ENCODE data around the gene BLTP3A.

Gene BLTP3A

DNA sequence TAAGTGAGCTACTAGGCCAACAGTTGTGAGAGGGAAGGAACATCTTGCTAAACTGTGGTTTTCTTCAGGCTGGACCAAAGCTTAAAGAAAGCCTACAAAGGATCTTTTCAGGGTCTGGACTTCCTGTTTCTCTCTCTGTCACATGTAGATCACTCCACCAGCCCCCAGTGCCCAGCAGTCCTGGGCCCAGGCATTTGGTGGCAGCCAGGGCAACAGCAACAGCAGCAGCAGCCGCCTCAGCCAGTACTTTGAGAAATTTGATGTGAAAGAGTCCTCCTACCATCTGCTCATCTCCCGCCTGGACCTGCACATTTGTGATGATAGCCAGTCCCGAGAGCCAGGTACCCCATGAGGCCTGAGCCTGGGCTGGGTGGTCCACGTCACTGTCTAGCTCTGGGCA, 44.1 kb downstream of the BLTP3A start:
- DNase-seq (ENCODE audit: low read depth) = no peak
- no peak overlapping the region for H3K4me3 ChIP-seq (ENCODE audit: low read length)
- TF ChIP-seq, protein P1, sequence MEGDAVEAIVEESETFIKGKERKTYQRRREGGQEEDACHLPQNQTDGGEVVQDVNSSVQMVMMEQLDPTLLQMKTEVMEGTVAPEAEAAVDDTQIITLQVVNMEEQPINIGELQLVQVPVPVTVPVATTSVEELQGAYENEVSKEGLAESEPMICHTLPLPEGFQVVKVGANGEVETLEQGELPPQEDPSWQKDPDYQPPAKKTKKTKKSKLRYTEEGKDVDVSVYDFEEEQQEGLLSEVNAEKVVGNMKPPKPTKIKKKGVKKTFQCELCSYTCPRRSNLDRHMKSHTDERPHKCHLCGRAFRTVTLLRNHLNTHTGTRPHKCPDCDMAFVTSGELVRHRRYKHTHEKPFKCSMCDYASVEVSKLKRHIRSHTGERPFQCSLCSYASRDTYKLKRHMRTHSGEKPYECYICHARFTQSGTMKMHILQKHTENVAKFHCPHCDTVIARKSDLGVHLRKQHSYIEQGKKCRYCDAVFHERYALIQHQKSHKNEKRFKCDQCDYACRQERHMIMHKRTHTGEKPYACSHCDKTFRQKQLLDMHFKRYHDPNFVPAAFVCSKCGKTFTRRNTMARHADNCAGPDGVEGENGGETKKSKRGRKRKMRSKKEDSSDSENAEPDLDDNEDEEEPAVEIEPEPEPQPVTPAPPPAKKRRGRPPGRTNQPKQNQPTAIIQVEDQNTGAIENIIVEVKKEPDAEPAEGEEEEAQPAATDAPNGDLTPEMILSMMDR (IDR thresholded peaks at IDR 0.05; ENCODE audit: insufficient read depth, low read depth, low read length, missing control alignments) = no peak

DNA sequence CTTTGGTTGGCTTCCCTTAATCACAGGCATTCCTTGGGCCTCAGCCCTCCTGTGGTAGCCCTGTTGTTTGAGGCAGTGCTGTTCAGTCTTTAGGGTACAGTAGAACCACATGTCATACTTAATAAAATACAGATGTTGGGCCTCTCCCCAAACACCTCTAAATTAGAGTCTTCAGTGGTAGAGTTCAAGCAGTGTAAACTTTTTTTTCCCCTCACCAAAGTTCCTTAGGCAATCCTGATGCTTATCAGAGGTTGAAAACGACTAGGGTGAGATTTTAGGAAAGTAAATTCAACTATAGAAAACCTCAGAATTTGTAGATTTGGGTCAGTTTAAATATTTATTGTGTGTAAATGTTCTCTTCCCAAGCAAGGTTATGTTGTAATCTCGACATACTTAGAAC, 44.6 kb downstream of the BLTP3A start:
- no peak overlapping the region for H3K4me3 ChIP-seq (ENCODE audit: low read length)
- no peak for DNase-seq (ENCODE audit: low read depth)
- TF ChIP-seq, protein P1 (IDR thresholded peaks at IDR 0.05; ENCODE audit: insufficient read depth, low read depth, low read length, missing control alignments) = no peak

DNA sequence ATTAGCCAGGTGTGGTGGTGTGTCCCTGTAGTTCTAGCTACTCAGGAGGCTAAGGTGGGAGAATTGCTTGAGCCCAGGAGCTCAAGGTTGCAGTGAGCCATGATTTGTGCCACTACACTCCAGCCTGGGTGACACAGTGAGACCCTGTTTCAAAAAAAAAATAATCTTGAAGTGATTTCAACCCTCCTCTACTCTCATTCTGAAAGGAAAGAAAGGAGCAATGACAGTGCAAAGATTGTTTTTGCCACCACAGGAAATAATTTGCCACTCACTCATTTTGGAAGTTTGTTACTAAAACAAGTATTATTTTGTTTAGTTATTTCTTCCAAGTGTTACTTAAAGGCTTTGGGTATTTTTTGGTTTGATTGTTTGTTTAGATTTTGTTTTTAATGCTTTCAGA, 45.6 kb downstream of the BLTP3A start:
- TF ChIP-seq, protein P1 (IDR thresholded peaks at IDR 0.05; ENCODE audit: insufficient read depth, low read depth, low read length, missing control alignments) = no peak
- no peak overlapping the region for H3K4me3 ChIP-seq (ENCODE audit: low read length)
- DNase-seq (ENCODE audit: low read depth) = no peak

DNA sequence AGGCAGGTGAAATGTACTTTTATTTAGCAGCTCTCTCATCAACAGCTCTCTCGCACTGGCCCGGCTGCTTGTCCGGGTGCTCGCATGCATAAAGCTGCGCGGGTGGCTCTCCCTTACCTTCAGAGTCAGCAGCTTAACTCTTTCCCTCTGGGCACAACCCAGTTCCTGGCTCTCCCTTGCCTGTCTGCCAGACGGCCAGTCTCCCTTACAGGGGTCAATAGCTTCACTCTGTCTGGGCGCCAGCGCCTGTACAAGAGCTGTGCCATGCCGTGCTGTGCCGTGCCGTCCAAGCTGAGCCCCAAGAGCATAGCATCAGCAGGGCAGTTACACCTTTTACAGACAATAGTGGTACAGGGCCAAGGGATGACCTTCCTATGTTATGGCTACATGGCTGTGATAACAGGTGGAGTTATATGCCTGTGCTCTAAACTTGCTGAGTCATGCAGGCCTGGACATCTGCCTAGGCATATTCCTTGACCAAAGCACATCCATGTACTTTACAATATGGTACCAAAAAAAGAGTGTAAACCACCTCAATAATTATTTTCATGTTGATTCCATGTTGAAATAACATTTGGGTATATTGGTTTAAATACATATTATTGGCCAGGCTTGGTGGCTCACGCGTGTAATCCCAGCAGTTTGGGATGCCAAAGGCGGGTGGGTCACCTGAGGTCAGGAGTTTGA, 47.9 kb downstream of the BLTP3A start:
- no peak overlapping the region for H3K4me3 ChIP-seq (ENCODE audit: low read length)
- no peak for DNase-seq (ENCODE audit: low read depth)
- TF ChIP-seq, protein P1 (IDR thresholded peaks at IDR 0.05; ENCODE audit: insufficient read depth, low read depth, low read length, missing control alignments) = no peak

All from epithelial cell of esophagus (primary cell).